ENCODE results near the gene CRELD2. TPM values are rescaled to one million over a fixed set of nuclear protein-coding genes. Genes with fewer than 3 reads are reported as not detected.

The CRELD2 gene
- polyA plus RNA-seq, 3 donors: 20.3 to 33.2 (median 27.6) TPM

DNA sequence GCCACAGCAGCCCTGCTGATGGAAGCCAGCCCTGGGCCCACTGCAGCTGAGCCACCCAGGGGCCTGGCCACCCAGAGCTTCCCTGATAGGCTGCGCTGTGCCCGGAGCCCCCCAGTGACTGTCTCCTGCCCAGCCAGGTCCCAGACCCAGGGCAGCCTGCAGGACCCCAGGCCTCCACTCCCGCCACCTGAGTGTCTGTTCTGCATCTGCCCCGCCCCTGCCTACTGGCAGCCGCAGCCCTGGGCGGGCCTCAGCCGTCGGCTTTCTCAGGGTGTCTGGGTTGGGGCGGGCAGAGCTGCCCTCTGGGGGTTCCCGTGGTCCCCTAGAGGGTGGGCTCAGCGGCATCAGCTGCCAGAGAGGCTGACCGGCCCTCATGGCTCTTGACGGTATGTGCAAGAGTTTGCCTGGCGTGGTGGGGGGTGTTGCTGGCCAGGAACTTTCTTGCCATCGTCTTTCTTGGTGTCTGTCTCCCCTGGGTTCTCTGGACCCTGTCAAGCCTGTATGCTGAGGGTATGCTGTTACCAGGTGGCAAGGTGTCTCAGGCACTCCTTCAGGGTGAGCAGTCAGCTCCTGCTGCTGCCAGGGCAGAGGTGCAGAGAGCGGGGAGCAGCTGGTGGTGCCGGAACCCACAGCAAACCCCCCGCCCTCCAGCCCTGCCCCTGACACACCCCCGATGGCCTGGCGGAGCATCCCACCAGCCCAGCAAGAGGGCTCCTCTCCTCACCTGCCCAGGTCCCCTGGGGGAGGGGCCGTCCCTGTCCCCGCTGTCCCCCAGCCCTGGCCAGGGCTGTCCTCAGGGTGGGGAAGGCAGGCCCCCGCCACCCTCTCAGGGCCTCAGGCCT lies 29.9 kb downstream of the CRELD2 start:
- 95% methylated on average over 18 of the region's 23 CpGs for WGBS (ENCODE audit: insufficient coverage)
- Histone ChIP-seq H3K27ac (ENCODE audit: low read depth in 1 of 2, low read length in 2 of 2) (no peak overlapping the region), H3K4me2 (replicated peaks; ENCODE audit: extremely low read depth, low read length, poor library complexity, severe bottlenecking) (no peak overlapping the region), H3K9me3 (replicated peaks in 1 of 2; ENCODE audit: control insufficient read depth in 1 of 2, insufficient read depth in 1 of 2, low read length in 2 of 2) (peaks cover 0 to 5% of the 10 kb centered on the region in 2 donors), H2AFZ (ENCODE audit: insufficient read depth, low read depth, low read length, poor library complexity, severe bottlenecking) (no peak overlapping the region), H3K79me2 (ENCODE audit: insufficient read depth, low read length) (no peaks in the 10 kb centered on the region), H3K9ac (ENCODE audit: insufficient read depth, low read length, poor library complexity, severe bottlenecking) (no peak overlapping the region), H3K27me3 (ENCODE audit: control insufficient read depth in 2 of 2, insufficient read depth in 2 of 2, low read length in 2 of 2) (no peaks in the 10 kb centered on the region), H3K4me3 (replicated peaks in 1 of 3; ENCODE audit: low read depth in 2 of 3, low read length in 3 of 3) (no peak overlapping the region), H3K4me1 (ENCODE audit: control insufficient read depth in 1 of 2, insufficient read depth in 2 of 2, low read length in 2 of 2) (peaks cover 27 to 42% of the 10 kb centered on the region in 2 donors), H3K36me3 (replicated peaks in 1 of 2; ENCODE audit: control insufficient read depth in 1 of 2, insufficient read depth in 2 of 2, low read length in 2 of 2) (no peaks in the 10 kb centered on the region), H4K20me1 (ENCODE audit: insufficient read depth, low read length) (no peaks in the 10 kb centered on the region)
- DNase-seq: no peak
- H3K27me3 Mint-ChIP-seq (ENCODE audit: low read depth in 3 of 3): peaks cover 0 to 3% (median 2%) of the 10 kb centered on the region in 3 donors
- H3K4me1 Mint-ChIP-seq: peaks cover 14% of the 10 kb centered on the region
- intact Hi-C loops (cut with micrococcal nuclease): no loop called here
- H3K27ac Mint-ChIP-seq: no peak overlapping the region
- peaks cover 0 to 10% (median 4%) of the 10 kb centered on the region in 7 donors for H3K9me3 Mint-ChIP-seq
- TF ChIP-seq, protein P1, sequence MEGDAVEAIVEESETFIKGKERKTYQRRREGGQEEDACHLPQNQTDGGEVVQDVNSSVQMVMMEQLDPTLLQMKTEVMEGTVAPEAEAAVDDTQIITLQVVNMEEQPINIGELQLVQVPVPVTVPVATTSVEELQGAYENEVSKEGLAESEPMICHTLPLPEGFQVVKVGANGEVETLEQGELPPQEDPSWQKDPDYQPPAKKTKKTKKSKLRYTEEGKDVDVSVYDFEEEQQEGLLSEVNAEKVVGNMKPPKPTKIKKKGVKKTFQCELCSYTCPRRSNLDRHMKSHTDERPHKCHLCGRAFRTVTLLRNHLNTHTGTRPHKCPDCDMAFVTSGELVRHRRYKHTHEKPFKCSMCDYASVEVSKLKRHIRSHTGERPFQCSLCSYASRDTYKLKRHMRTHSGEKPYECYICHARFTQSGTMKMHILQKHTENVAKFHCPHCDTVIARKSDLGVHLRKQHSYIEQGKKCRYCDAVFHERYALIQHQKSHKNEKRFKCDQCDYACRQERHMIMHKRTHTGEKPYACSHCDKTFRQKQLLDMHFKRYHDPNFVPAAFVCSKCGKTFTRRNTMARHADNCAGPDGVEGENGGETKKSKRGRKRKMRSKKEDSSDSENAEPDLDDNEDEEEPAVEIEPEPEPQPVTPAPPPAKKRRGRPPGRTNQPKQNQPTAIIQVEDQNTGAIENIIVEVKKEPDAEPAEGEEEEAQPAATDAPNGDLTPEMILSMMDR (IDR thresholded peaks at IDR 0.05): no peak
- H3K4me3 Mint-ChIP-seq: no peak overlapping the region
- peaks cover 0 to 4% of the 10 kb centered on the region in 2 donors for H3K36me3 Mint-ChIP-seq

DNA sequence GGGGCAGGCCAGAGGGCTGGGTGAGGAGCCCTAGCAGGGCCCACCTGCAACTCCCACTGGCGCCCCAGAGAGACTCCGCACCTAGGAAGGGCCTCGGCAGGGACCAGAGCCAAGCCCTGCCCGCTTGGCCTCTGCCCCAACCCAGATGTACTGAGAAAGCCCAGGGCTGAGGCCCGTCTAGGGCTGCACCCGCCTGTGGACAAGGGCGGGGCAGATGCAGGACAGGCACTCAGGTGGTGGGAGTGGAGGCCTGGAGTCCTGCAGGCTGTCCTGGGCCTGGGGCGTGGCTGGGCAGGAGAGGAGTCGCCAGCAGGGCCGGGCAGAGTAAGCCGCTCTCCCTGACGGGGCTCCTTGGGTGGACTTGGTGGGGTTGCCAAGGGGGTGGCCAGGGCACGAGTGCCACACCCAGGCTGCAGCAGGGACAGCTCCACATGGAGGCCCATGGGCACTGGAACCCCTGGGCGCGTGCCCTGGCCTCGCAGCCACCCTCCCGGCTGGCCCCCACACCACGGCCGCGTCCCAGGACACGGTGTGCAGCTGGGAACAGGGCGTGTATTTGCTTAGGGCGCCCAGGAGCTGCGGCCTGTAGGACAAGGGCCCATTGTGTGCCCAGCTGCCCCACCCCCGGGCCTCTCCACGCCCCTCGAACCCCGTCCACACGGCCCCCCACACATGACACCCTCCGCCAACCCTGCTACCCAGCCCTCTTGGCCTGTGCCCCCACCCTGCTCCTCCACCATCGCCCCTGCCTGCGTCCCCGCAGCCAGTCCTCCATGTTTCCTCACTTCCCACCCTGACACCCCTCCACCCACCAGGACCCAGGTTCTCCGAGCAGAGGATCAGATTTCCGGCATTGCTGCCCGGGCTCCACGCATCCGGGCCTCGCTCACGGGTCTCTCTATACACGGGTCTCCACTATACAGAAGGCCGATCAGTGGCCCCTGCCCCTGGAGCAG lies 30.8 kb downstream of the CRELD2 start:
- H3K9ac ChIP-seq (ENCODE audit: insufficient read depth, low read length, poor library complexity, severe bottlenecking): no peak overlapping the region
- H3K79me2 ChIP-seq (ENCODE audit: insufficient read depth, low read length): no peaks in the 10 kb centered on the region
- no peak overlapping the region for H2AFZ ChIP-seq (ENCODE audit: insufficient read depth, low read depth, low read length, poor library complexity, severe bottlenecking)
- no peaks in the 10 kb centered on the region for H3K27me3 ChIP-seq (ENCODE audit: control insufficient read depth in 2 of 2, insufficient read depth in 2 of 2, low read length in 2 of 2)
- H3K4me2 ChIP-seq (replicated peaks; ENCODE audit: extremely low read depth, low read length, poor library complexity, severe bottlenecking): no peak overlapping the region
- peaks cover 36 to 50% of the 10 kb centered on the region in 2 donors for H3K4me1 ChIP-seq (ENCODE audit: control insufficient read depth in 1 of 2, insufficient read depth in 2 of 2, low read length in 2 of 2)
- H3K4me3 Mint-ChIP-seq: no peak overlapping the region
- H3K9me3 Mint-ChIP-seq: peaks cover 0 to 10% (median 4%) of the 10 kb centered on the region in 7 donors
- DNase-seq: no peak
- H3K4me1 Mint-ChIP-seq: peaks cover 21% of the 10 kb centered on the region
- H3K36me3 ChIP-seq (replicated peaks in 1 of 2; ENCODE audit: control insufficient read depth in 1 of 2, insufficient read depth in 2 of 2, low read length in 2 of 2): no peaks in the 10 kb centered on the region
- TF ChIP-seq, protein P1 (IDR thresholded peaks at IDR 0.05): no peak
- no peak overlapping the region for H3K27ac Mint-ChIP-seq
- peaks cover 0 to 4% of the 10 kb centered on the region in 2 donors for H3K36me3 Mint-ChIP-seq
- intact Hi-C loops (cut with micrococcal nuclease): no loop called here
- peaks cover 0 to 5% of the 10 kb centered on the region in 2 donors for H3K9me3 ChIP-seq (replicated peaks in 1 of 2; ENCODE audit: control insufficient read depth in 1 of 2, insufficient read depth in 1 of 2, low read length in 2 of 2)
- WGBS (ENCODE audit: insufficient coverage): 96% methylated on average over 39 of the region's 42 CpGs
- no peak overlapping the region for H3K27ac ChIP-seq (ENCODE audit: low read depth in 1 of 2, low read length in 2 of 2)
- no peaks in the 10 kb centered on the region for H4K20me1 ChIP-seq (ENCODE audit: insufficient read depth, low read length)
- H3K27me3 Mint-ChIP-seq (ENCODE audit: low read depth in 3 of 3): peaks cover 0 to 3% (median 2%) of the 10 kb centered on the region in 3 donors
- no peak overlapping the region for H3K4me3 ChIP-seq (replicated peaks in 1 of 3; ENCODE audit: low read depth in 2 of 3, low read length in 3 of 3)

All from CD14-positive monocyte (primary cell).